ENCODE data around the gene ARID1A. TPM values are rescaled to one million over a fixed set of nuclear protein-coding genes. Genes with fewer than 3 reads are reported as not detected.

Gene ARID1A
- total and polyA plus RNA-seq, 11 donors, result 14.1 to 73.9 (median 45.3) TPM

- ATAC-seq (peak; percentile 35 to 88 (median 79)), DNase-seq (peak in 1 of 5 donors; percentile 64)
- Histone ChIP-seq H3K4me3 (no peak overlapping the region), H3K27me3 (no peaks in the 10 kb centered on the region), H3K27ac (peak overlapping the region in 6 of 12 donors; percentile 18 to 58 (median 38)), H3K4me1 (peaks cover 8 to 46% (median 30%) of the 10 kb centered on the region in 12 donors), H3K36me3 (peaks cover 8 to 100% (median 100%) of the 10 kb centered on the region in 9 donors), H3K9me3 (no peaks in the 10 kb centered on the region)
- no peak for TF ChIP-seq POLR2A (IDR thresholded peaks at IDR 0.05)
- no peak for TF ChIP-seq CTCF (IDR thresholded peaks at IDR 0.05)
- intact Hi-C loops (cut with DNase I), result loop anchor here in 2 of 10 donors (5.0 kb wide), 1 partner anchor 49 kb away; no protein-coding TSS in a partner anchor
- 76 to 86% (median 81%) methylated on average over 2 of the region's 2 CpGs for WGBS, 4 donors
These were observed 76.0 kb downstream of the ARID1A start for GRCh38 chr1:26771643-26772321.

- Histone ChIP-seq H3K4me3 (no peak overlapping the region), H3K27me3 (no peaks in the 10 kb centered on the region), H3K27ac (peak overlapping the region in 2 of 12 donors; percentile 45 to 57), H3K36me3 (peaks cover 8 to 100% (median 100%) of the 10 kb centered on the region in 9 donors), H3K4me1 (peaks cover 8 to 39% (median 29%) of the 10 kb centered on the region in 12 donors), H3K9me3 (no peaks in the 10 kb centered on the region)
- intact Hi-C loops (cut with DNase I), result loop anchor here in 2 of 10 donors (5.0 kb wide), 1 partner anchor 50 kb away; no protein-coding TSS in a partner anchor
- TF ChIP-seq CTCF (IDR thresholded peaks at IDR 0.05), result no peak
- no peak for TF ChIP-seq POLR2A (IDR thresholded peaks at IDR 0.05)
- DNase-seq, result no peak
- ATAC-seq, result no peak
- WGBS, 4 donors, result 83 to 93% (median 85%) methylated on average over 4 of the region's 4 CpGs
These were observed 76.9 kb downstream of the ARID1A start for GRCh38 chr1:26772687-26773086.

- H3K4me3 ChIP-seq, result no peak overlapping the region
- intact Hi-C loops (cut with DNase I), result loop anchor here in 2 of 10 donors (5.0 kb wide), 1 partner anchor 52 kb away; no protein-coding TSS in a partner anchor
- H3K27me3 ChIP-seq, result no peaks in the 10 kb centered on the region
- no peak for TF ChIP-seq CTCF (IDR thresholded peaks at IDR 0.05)
- no peak for TF ChIP-seq POLR2A (IDR thresholded peaks at IDR 0.05)
- H3K27ac ChIP-seq, result no peak overlapping the region
- H3K9me3 ChIP-seq, result no peaks in the 10 kb centered on the region
- ATAC-seq (no peak), DNase-seq (no peak)
- 92 to 96% (median 95%) methylated on average over 8 to 13 of the region's 13 CpGs for WGBS, 4 donors
- peaks cover 8 to 23% (median 15%) of the 10 kb centered on the region in 12 donors for H3K4me1 ChIP-seq
- peaks cover 8 to 100% (median 100%) of the 10 kb centered on the region in 9 donors for H3K36me3 ChIP-seq
These were observed 78.6 kb downstream of the ARID1A start for GRCh38 chr1:26774462-26774861.

GRCh38 chr1:26775666-26776065 is 79.9 kb downstream of the ARID1A start:
- intact Hi-C loops (cut with DNase I), result no loop called here
- Histone ChIP-seq H3K4me1 (peaks cover 8 to 26% (median 14%) of the 10 kb centered on the region in 12 donors), H3K27me3 (no peaks in the 10 kb centered on the region), H3K9me3 (no peaks in the 10 kb centered on the region), H3K36me3 (peaks cover 8 to 100% (median 100%) of the 10 kb centered on the region in 9 donors), H3K27ac (peak overlapping the region in 1 of 12 donors; percentile 38), H3K4me3 (no peak overlapping the region)
- DNase-seq (no peak), ATAC-seq (no peak)
- TF ChIP-seq CTCF (IDR thresholded peaks at IDR 0.05) (no peak), POLR2A (IDR thresholded peaks at IDR 0.05) (no peak)
- WGBS, 4 donors, result 72 to 80% (median 80%) methylated on average over 4 of the region's 4 CpGs

All from heart left ventricle (tissue), 16 donors.